GM23248 (cell line): ENCODE results near the gene GLIS2.

Source experiments
- EZH2 ChIP-seq: fragments of 200-600 bp; sonication (generic); IDR thresholded peaks from 2 replicates; pipeline ENCODE4 v1.6.1; 2018; ENCODE audit warnings: antibody characterized with exemption, mild to moderate bottlenecking; ENCODE audit not compliant: insufficient read depth, poor library complexity, severe bottlenecking
- EZH2phosphoT487 ChIP-seq: fragments of 200-600 bp; sonication (generic); IDR thresholded peaks from 2 replicates; pipeline ENCODE4 v1.6.1; 2018; ENCODE audit warnings: antibody characterized with exemption, moderate library complexity, mild to moderate bottlenecking, low read depth; ENCODE audit not compliant: insufficient read depth

GRCh38 chr16:4373356-4373908 lies 57.6 kb downstream of the GLIS2 start:
- TF ChIP-seq EZH2, result no peak
- TF ChIP-seq EZH2phosphoT487, result no peak
